ENCODE measurements around the gene MFSD8. TPM values are rescaled to one million over a fixed set of nuclear protein-coding genes. Genes with fewer than 3 reads are reported as not detected.
"Not testable (repeated sequence)": the region's sequence is repeated elsewhere in the genome, so short reads cannot be mapped to it uniquely, and the experiment has no call there.

Gene MFSD8
- total RNA-seq, 1 experiment from 2014 or later = 16.6 TPM

- Histone ChIP-seq H3K27me3 (replicated peaks; ENCODE audit: insufficient read depth, low read depth, low read length, poor library complexity) (no peaks in the 10 kb centered on the region), H3K4me1 (ENCODE audit: insufficient read depth, low read length, poor library complexity, severe bottlenecking) (no peaks in the 10 kb centered on the region), H3K4me3 (ENCODE audit: low read depth, low read length, poor library complexity, severe bottlenecking) (no peak overlapping the region), H3K27ac (ENCODE audit: low read depth, low read length, poor library complexity, severe bottlenecking) (no peak overlapping the region), H3K9me3 (ENCODE audit: low read depth, low read length, poor library complexity, severe bottlenecking) (no peaks in the 10 kb centered on the region), H3K36me3 (ENCODE audit: insufficient read depth, low read length, poor library complexity, severe bottlenecking) (no peaks in the 10 kb centered on the region)
- TF ChIP-seq EZH2 (IDR thresholded peaks at IDR 0.05; ENCODE audit: borderline replicate concordance, low read depth, low read length, poor library complexity, severe bottlenecking) = no peak
- TF ChIP-seq, protein P1, sequence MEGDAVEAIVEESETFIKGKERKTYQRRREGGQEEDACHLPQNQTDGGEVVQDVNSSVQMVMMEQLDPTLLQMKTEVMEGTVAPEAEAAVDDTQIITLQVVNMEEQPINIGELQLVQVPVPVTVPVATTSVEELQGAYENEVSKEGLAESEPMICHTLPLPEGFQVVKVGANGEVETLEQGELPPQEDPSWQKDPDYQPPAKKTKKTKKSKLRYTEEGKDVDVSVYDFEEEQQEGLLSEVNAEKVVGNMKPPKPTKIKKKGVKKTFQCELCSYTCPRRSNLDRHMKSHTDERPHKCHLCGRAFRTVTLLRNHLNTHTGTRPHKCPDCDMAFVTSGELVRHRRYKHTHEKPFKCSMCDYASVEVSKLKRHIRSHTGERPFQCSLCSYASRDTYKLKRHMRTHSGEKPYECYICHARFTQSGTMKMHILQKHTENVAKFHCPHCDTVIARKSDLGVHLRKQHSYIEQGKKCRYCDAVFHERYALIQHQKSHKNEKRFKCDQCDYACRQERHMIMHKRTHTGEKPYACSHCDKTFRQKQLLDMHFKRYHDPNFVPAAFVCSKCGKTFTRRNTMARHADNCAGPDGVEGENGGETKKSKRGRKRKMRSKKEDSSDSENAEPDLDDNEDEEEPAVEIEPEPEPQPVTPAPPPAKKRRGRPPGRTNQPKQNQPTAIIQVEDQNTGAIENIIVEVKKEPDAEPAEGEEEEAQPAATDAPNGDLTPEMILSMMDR (conservative IDR thresholded peaks at IDR 0.05; ENCODE audit: low read depth, low read length) = no peak
- DNase-seq (ENCODE audit: low spot score) = no peak
- ChIA-PET POLR2A (ENCODE audit: low non-redundant PET) (no interaction called here), CTCF (no interaction called here)
- no TSS peak for BruUV-seq (replicated peaks)
- intact Hi-C loops (cut with micrococcal nuclease; ENCODE audit: unreplicated experiment) = no loop called here
Observed at GRCh38 chr4:127978930-127979329, 14.0 kb upstream of the MFSD8 start.

GRCh38 chr4:127975121-127975770 lies 10.3 kb upstream of the MFSD8 start:
- no peaks in the 10 kb centered on the region for H3K27me3 ChIP-seq (replicated peaks; ENCODE audit: insufficient read depth, low read depth, low read length, poor library complexity)
- ChIA-PET CTCF (no interaction called here), POLR2A (ENCODE audit: low non-redundant PET) (no interaction called here)
- H3K4me3 ChIP-seq (ENCODE audit: low read depth, low read length, poor library complexity, severe bottlenecking) = no peak overlapping the region
- H3K36me3 ChIP-seq (ENCODE audit: insufficient read depth, low read length, poor library complexity, severe bottlenecking) = no peaks in the 10 kb centered on the region
- no TSS peak for BruUV-seq (replicated peaks)
- no peaks in the 10 kb centered on the region for H3K4me1 ChIP-seq (ENCODE audit: insufficient read depth, low read length, poor library complexity, severe bottlenecking)
- TF ChIP-seq, protein P1 (conservative IDR thresholded peaks at IDR 0.05; ENCODE audit: low read depth, low read length) = no peak
- TF ChIP-seq EZH2 (IDR thresholded peaks at IDR 0.05; ENCODE audit: borderline replicate concordance, low read depth, low read length, poor library complexity, severe bottlenecking) = no peak
- DNase-seq (ENCODE audit: low spot score) = no peak
- no peaks in the 10 kb centered on the region for H3K9me3 ChIP-seq (ENCODE audit: low read depth, low read length, poor library complexity, severe bottlenecking)
- intact Hi-C loops (cut with micrococcal nuclease; ENCODE audit: unreplicated experiment) = no loop called here
- no peak overlapping the region for H3K27ac ChIP-seq (ENCODE audit: low read depth, low read length, poor library complexity, severe bottlenecking)

DNA sequence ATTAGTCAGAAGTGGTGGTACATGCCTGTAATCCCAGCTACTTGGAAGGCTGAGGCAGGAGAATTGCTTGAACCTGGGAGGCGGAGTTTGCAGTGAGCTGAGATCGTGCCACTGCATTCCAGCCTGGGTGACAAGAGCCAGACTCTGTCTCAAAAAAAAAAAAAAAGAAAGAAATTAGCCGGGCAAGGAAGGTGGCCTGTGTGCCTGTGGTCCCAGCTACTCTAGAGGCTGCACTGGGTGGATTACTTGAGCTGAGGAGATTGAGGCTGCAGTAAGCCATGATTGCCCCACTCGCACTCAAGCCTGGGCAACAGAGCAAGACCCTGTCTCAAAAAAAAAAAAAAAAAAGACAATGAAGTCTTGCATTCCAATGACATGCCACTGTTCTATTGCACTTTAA lies 6.0 kb upstream of the MFSD8 start:
- H3K4me1 ChIP-seq (ENCODE audit: insufficient read depth, low read length, poor library complexity, severe bottlenecking); H3K27ac ChIP-seq (ENCODE audit: low read depth, low read length, poor library complexity, severe bottlenecking); H3K9me3 ChIP-seq (ENCODE audit: low read depth, low read length, poor library complexity, severe bottlenecking); H3K27me3 ChIP-seq (replicated peaks; ENCODE audit: insufficient read depth, low read depth, low read length, poor library complexity); CTCF ChIA-PET; H3K36me3 ChIP-seq (ENCODE audit: insufficient read depth, low read length, poor library complexity, severe bottlenecking); DNase-seq (ENCODE audit: low spot score); POLR2A ChIA-PET (ENCODE audit: low non-redundant PET); H3K4me3 ChIP-seq (ENCODE audit: low read depth, low read length, poor library complexity, severe bottlenecking); BruUV-seq (replicated peaks); intact Hi-C loops (cut with micrococcal nuclease; ENCODE audit: unreplicated experiment): not testable (repeated sequence)

DNA sequence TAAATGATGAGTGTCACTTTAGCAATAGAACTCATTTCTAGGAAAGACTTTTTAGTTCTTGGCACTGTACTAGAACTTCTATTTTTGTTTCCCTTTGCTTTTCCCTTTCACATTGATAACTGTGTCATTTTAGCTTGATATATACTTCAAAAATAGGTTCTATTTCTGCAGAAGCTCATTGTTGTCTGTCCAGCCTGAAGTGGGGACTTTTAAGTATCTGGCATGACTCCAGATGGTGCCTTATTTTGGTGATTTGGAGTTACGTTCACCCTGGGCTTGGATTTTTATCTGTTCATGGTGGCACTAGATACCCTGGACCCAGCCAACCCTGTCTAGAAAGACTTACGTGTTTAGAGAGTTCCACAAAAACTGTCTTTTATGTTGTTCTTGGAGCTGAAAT lies 3.6 kb upstream of the MFSD8 start:
- Histone ChIP-seq H3K9me3 (ENCODE audit: low read depth, low read length, poor library complexity, severe bottlenecking) (no peaks in the 10 kb centered on the region), H3K4me3 (ENCODE audit: low read depth, low read length, poor library complexity, severe bottlenecking) (no peak overlapping the region), H3K4me1 (ENCODE audit: insufficient read depth, low read length, poor library complexity, severe bottlenecking) (no peaks in the 10 kb centered on the region), H3K27me3 (replicated peaks; ENCODE audit: insufficient read depth, low read depth, low read length, poor library complexity) (no peaks in the 10 kb centered on the region), H3K36me3 (ENCODE audit: insufficient read depth, low read length, poor library complexity, severe bottlenecking) (no peaks in the 10 kb centered on the region), H3K27ac (ENCODE audit: low read depth, low read length, poor library complexity, severe bottlenecking) (no peak overlapping the region)
- intact Hi-C loops (cut with micrococcal nuclease; ENCODE audit: unreplicated experiment) = no loop called here
- ChIA-PET CTCF (no interaction called here), POLR2A (ENCODE audit: low non-redundant PET) (no interaction called here)
- TF ChIP-seq, protein P1 (conservative IDR thresholded peaks at IDR 0.05; ENCODE audit: low read depth, low read length) = no peak
- TF ChIP-seq EZH2 (IDR thresholded peaks at IDR 0.05; ENCODE audit: borderline replicate concordance, low read depth, low read length, poor library complexity, severe bottlenecking) = no peak
- BruUV-seq (replicated peaks) = no TSS peak
- DNase-seq (ENCODE audit: low spot score) = no peak
